ENCODE measurements around the gene SHANK2.

The SHANK2 gene

GRCh38 chr11:71252269-71252769 lies at the start of gene SHANK2:
Gene SHANK2 (minus strand): TSS chr11:71252577. CDS start chr11:71147326, 105,251 bp downstream.
- DNase-seq = no peak

GRCh38 chr11:71301858-71302533 lies 49.6 kb upstream of the SHANK2 start:
- DNase-seq = no peak

GRCh38 chr11:71301046-71301857 lies 48.9 kb upstream of the SHANK2 start:
- no peak for DNase-seq

- DNase-seq = no peak
These were observed 47.8 kb upstream of the SHANK2 start for GRCh38 chr11:71300187-71300586.

GRCh38 chr11:71298761-71299181 lies 46.4 kb upstream of the SHANK2 start:
- no peak for DNase-seq

GRCh38 chr11:71298016-71298550 lies 45.7 kb upstream of the SHANK2 start:
- DNase-seq = no peak

GRCh38 chr11:71294846-71295600 lies 42.6 kb upstream of the SHANK2 start:
- no peak for DNase-seq

GRCh38 chr11:71293961-71294782 lies 41.8 kb upstream of the SHANK2 start:
- no peak for DNase-seq

- peak; percentile 86 for DNase-seq
These were observed 34.6 kb upstream of the SHANK2 start for GRCh38 chr11:71286701-71287643.

- DNase-seq = no peak
These were observed 32.7 kb upstream of the SHANK2 start for GRCh38 chr11:71285111-71285510.

- DNase-seq = no peak
These were observed 32.2 kb upstream of the SHANK2 start for GRCh38 chr11:71284525-71285092.

- DNase-seq = no peak
These were observed 31.6 kb upstream of the SHANK2 start for GRCh38 chr11:71283971-71284441.

GRCh38 chr11:71282581-71283351 lies 30.4 kb upstream of the SHANK2 start:
- DNase-seq = no peak

GRCh38 chr11:71281831-71282230 lies 29.5 kb upstream of the SHANK2 start:
- no peak for DNase-seq

GRCh38 chr11:71281204-71281603 lies 28.8 kb upstream of the SHANK2 start:
- DNase-seq = no peak

GRCh38 chr11:71279916-71280645 lies 27.7 kb upstream of the SHANK2 start:
- DNase-seq = no peak

GRCh38 chr11:71272161-71272560 lies 19.8 kb upstream of the SHANK2 start:
- DNase-seq = no peak

- DNase-seq = no peak
These were observed 17.5 kb upstream of the SHANK2 start for GRCh38 chr11:71269603-71270511.

Measured in T1000 (cell line).